Measurements from ENCODE around the gene FGFR2.

FGFR2 gene

GRCh38 chr10:121624836-121625486, 26.7 kb upstream of the FGFR2 start:
- no peaks in the 10 kb centered on the region for H3K36me3 ChIP-seq (ENCODE audit: insufficient read depth, low read length)
- H3K9ac ChIP-seq (ENCODE audit: low read length), result no peak overlapping the region
- no peak overlapping the region for H3K27ac ChIP-seq (ENCODE audit: low read depth, low read length)

DNA sequence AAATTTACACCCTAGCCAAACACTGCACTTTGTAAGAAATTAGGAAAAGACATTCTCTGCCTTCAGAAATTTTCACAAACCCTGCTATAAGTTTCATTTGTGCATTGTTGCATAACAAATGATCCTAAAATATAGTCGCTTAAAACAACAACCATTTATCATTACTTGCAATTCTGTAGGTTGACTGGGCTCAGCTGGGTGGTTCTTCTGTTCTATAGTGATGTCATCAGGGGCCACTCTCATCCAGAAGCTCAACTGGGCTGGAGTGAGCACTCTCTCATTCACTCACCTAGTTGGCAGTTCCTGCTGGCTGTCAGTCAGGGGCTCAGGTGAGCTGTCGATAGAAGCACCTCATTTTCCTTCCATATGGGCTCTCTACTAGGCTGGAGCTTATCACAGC, 20.7 kb upstream of the FGFR2 start:
- no peaks in the 10 kb centered on the region for H3K27me3 ChIP-seq (ENCODE audit: control insufficient read depth in 1 of 2, insufficient read depth in 2 of 2, low read length in 2 of 2)
- H3K27ac ChIP-seq (ENCODE audit: low read depth, low read length), result no peak overlapping the region
- H3K9me3 ChIP-seq (ENCODE audit: low read length), result no peaks in the 10 kb centered on the region
- no peak overlapping the region for H3K4me3 ChIP-seq (ENCODE audit: low read depth in 1 of 2, low read length in 2 of 2)
- no peaks in the 10 kb centered on the region for H3K4me1 ChIP-seq (ENCODE audit: insufficient read depth, low read length)
- no peaks in the 10 kb centered on the region for H3K36me3 ChIP-seq (ENCODE audit: insufficient read depth, low read length)
- H3K9ac ChIP-seq (ENCODE audit: low read length), result no peak overlapping the region

More at GRCh38 chr10:121624836-121625486, 26.7 kb upstream of the FGFR2 start:
- H3K4me1 ChIP-seq (ENCODE audit: insufficient read depth, low read length), result peaks cover 19% of the 10 kb centered on the region
- H3K9me3 ChIP-seq (ENCODE audit: low read length), result no peaks in the 10 kb centered on the region
- no peaks in the 10 kb centered on the region for H3K27me3 ChIP-seq (ENCODE audit: control insufficient read depth in 1 of 2, insufficient read depth in 2 of 2, low read length in 2 of 2)
- H3K4me3 ChIP-seq (ENCODE audit: low read depth in 1 of 2, low read length in 2 of 2), result no peak overlapping the region

- no peaks in the 10 kb centered on the region for H3K27me3 ChIP-seq (ENCODE audit: control insufficient read depth in 1 of 2, insufficient read depth in 2 of 2, low read length in 2 of 2)
- H3K9ac ChIP-seq (ENCODE audit: low read length), result no peak overlapping the region
- H3K4me1 ChIP-seq (ENCODE audit: insufficient read depth, low read length), result no peaks in the 10 kb centered on the region
- H3K4me3 ChIP-seq (ENCODE audit: low read depth in 1 of 2, low read length in 2 of 2), result no peak overlapping the region
- no peaks in the 10 kb centered on the region for H3K9me3 ChIP-seq (ENCODE audit: low read length)
- no peak overlapping the region for H3K27ac ChIP-seq (ENCODE audit: low read depth, low read length)
- no peaks in the 10 kb centered on the region for H3K36me3 ChIP-seq (ENCODE audit: insufficient read depth, low read length)
These were observed 18.9 kb upstream of the FGFR2 start for GRCh38 chr10:121617176-121617575.

GRCh38 chr10:121616291-121616690, 18.0 kb upstream of the FGFR2 start:
- Histone ChIP-seq H3K4me1 (ENCODE audit: insufficient read depth, low read length) (no peaks in the 10 kb centered on the region), H3K27ac (ENCODE audit: low read depth, low read length) (no peak overlapping the region), H3K9ac (ENCODE audit: low read length) (no peak overlapping the region), H3K27me3 (ENCODE audit: control insufficient read depth in 1 of 2, insufficient read depth in 2 of 2, low read length in 2 of 2) (no peaks in the 10 kb centered on the region), H3K36me3 (ENCODE audit: insufficient read depth, low read length) (no peaks in the 10 kb centered on the region), H3K9me3 (ENCODE audit: low read length) (no peaks in the 10 kb centered on the region), H3K4me3 (ENCODE audit: low read depth in 1 of 2, low read length in 2 of 2) (no peak overlapping the region)

DNA sequence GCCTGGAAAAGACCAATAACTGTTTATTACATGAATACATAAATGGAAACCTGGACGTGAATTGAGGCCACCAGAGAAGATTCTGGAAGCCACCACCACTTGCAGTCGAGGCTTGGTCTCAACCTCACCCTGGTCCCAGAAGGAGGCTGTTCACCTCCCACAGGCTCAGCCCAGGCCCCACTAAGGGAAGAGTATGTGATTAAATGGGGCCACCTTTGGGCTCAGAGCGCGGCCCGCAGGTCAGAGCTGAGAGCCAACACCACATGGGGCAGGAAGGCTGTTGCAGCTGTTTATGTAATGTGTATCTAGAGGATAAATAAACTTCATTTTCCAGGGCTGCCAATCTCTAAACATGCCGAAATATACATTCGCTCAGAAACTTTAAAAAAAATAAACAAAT, 17.6 kb upstream of the FGFR2 start:
- H3K27me3 ChIP-seq (ENCODE audit: control insufficient read depth in 1 of 2, insufficient read depth in 2 of 2, low read length in 2 of 2), result no peaks in the 10 kb centered on the region
- H3K9ac ChIP-seq (ENCODE audit: low read length), result no peak overlapping the region
- H3K27ac ChIP-seq (ENCODE audit: low read depth, low read length), result no peak overlapping the region
- no peaks in the 10 kb centered on the region for H3K4me1 ChIP-seq (ENCODE audit: insufficient read depth, low read length)
- no peaks in the 10 kb centered on the region for H3K9me3 ChIP-seq (ENCODE audit: low read length)
- H3K36me3 ChIP-seq (ENCODE audit: insufficient read depth, low read length), result no peaks in the 10 kb centered on the region
- H3K4me3 ChIP-seq (ENCODE audit: low read depth in 1 of 2, low read length in 2 of 2), result no peak overlapping the region

- Histone ChIP-seq H3K27ac (ENCODE audit: low read depth, low read length) (no peak overlapping the region), H3K36me3 (ENCODE audit: insufficient read depth, low read length) (no peaks in the 10 kb centered on the region), H3K27me3 (ENCODE audit: control insufficient read depth in 1 of 2, insufficient read depth in 2 of 2, low read length in 2 of 2) (no peaks in the 10 kb centered on the region), H3K4me1 (ENCODE audit: insufficient read depth, low read length) (no peaks in the 10 kb centered on the region), H3K9me3 (ENCODE audit: low read length) (no peaks in the 10 kb centered on the region), H3K4me3 (ENCODE audit: low read depth in 1 of 2, low read length in 2 of 2) (no peak overlapping the region), H3K9ac (ENCODE audit: low read length) (no peak overlapping the region)
These were observed 17.2 kb upstream of the FGFR2 start for GRCh38 chr10:121615435-121615793.

DNA sequence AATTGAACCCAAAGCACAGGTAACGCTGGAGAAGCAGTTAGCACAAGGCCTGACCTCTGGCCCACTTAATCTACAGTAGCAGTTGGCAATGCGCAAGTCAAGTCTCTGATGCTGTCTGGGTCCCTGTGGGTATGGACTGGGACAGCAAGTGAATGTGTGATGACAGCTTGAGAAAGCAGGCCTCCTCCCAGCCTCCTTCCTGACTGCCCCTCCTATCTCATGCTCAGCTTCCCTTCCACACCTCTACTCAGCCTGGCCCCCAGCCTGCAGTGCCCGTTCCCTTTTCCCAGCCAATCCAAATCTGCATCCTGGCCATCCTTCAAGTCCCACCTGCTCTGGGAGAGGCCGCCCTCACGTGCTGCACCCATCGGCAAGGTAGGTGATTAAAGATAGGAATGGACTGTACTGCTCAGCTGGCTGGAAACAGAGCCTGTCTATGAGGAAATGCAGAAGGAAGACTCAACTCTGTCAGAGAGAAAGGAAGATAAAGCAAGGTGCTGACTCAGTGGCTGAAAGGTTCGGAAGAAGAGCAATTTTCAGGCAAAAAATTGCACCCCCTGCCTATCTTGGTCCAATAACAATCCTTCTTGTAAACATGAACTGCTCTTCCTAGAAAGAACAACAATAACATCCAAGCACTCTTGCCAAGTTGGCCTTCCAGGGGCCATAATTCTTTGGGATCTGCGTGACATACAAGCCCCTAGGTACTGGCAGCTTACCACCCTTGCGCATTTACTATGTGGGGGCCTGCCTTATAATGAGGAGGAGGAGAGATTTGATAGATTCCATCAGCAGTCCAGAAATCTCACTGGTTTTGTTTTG, 16.6 kb upstream of the FGFR2 start:
- Histone ChIP-seq H3K9ac (ENCODE audit: low read length) (no peak overlapping the region), H3K36me3 (ENCODE audit: insufficient read depth, low read length) (no peaks in the 10 kb centered on the region), H3K4me1 (ENCODE audit: insufficient read depth, low read length) (no peaks in the 10 kb centered on the region), H3K9me3 (ENCODE audit: low read length) (no peaks in the 10 kb centered on the region), H3K27me3 (ENCODE audit: control insufficient read depth in 1 of 2, insufficient read depth in 2 of 2, low read length in 2 of 2) (no peaks in the 10 kb centered on the region), H3K27ac (ENCODE audit: low read depth, low read length) (no peak overlapping the region), H3K4me3 (ENCODE audit: low read depth in 1 of 2, low read length in 2 of 2) (no peak overlapping the region)

DNA sequence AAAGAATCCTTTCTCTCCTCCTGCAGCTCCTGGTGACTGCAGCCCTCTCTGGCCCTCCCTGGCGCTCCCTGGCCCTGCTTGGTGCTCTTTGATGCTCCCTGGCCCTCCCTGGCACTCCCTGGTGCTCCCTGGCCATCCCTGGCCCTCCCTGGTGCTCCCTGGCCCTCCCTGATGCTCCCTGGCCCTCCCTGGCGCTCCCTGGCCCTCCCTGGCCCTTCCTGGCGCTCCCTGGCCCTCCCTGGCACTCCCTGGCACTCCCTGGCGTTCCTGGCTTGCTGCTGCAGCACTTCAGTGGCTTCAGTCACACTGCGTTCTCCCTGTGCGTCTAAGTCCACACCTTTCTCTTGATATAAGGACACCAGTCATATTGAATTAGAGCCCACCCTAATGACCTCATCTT, 15.2 kb upstream of the FGFR2 start:
- Histone ChIP-seq H3K4me3 (ENCODE audit: low read depth in 1 of 2, low read length in 2 of 2) (no peak overlapping the region), H3K36me3 (ENCODE audit: insufficient read depth, low read length) (no peaks in the 10 kb centered on the region), H3K9ac (ENCODE audit: low read length) (no peak overlapping the region), H3K27me3 (ENCODE audit: control insufficient read depth in 1 of 2, insufficient read depth in 2 of 2, low read length in 2 of 2) (no peaks in the 10 kb centered on the region), H3K9me3 (ENCODE audit: low read length) (no peaks in the 10 kb centered on the region), H3K4me1 (ENCODE audit: insufficient read depth, low read length) (no peaks in the 10 kb centered on the region), H3K27ac (ENCODE audit: low read depth, low read length) (no peak overlapping the region)

DNA sequence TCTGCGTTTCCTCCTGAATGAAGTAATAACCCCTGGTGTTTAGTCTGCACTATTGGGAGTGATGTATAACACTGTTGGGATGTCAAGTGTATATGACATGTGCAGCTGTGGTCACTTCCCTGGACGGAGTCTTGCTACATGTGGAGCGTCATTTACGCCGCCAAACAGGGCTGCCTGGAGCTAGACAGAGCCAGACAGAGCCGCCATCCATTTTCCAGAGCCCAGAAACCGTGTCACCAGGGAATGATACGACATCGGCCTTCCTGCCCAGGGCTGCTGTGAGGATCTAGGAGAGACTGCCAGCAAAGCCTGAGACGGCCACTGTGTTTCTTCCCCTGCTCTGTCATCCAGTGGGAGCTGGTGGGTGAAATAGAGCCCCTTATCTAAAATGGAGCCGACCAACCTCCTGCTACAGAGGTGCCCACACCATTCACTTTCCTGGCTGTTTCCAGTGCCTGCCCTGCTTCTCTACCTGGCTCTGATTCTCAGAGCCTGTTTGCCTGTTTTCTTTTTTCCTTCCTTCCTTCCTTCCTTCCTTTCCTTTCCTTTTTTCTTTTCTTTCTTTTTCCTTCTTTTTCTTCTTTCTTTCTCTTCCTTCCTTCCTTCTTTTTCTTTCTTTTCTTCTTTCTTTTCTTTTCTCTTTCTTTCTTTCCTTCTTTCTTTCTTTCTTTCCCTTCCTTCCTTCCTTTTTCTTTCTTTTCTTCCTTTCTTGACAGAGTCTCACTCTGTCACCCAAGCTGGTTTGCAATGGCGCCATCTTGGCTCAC, 13.3 kb upstream of the FGFR2 start:
- Histone ChIP-seq H3K4me1 (ENCODE audit: insufficient read depth, low read length) (no peaks in the 10 kb centered on the region), H3K27me3 (ENCODE audit: control insufficient read depth in 1 of 2, insufficient read depth in 2 of 2, low read length in 2 of 2) (no peaks in the 10 kb centered on the region), H3K36me3 (ENCODE audit: insufficient read depth, low read length) (no peaks in the 10 kb centered on the region), H3K9ac (ENCODE audit: low read length) (no peak overlapping the region), H3K9me3 (ENCODE audit: low read length) (no peaks in the 10 kb centered on the region), H3K27ac (ENCODE audit: low read depth, low read length) (no peak overlapping the region), H3K4me3 (ENCODE audit: low read depth in 1 of 2, low read length in 2 of 2) (no peak overlapping the region)

DNA sequence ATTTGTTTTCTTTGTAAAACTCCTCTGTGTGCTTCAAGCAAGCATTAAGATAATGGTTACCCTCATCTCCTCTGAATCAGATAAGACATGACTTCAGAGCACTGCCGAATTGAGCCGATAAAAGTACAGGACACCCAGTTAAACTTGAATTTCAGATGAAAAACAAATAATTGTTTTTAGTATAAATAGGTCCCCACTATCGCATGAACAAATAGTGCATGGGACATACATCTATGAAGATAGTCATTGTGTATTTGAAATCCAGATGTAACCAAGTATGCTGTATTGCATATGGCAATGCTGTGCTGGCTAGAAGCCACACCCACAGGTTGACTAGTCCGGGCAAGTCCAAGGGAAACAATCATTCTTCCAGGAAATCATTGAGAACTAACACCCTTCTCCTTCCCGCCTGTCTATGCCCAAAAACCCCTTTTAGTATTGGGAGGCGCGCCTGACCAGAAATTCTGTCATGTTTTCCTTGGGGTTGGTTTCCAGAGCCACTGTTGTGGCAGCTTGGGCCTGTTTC, 12.6 kb upstream of the FGFR2 start:
- Histone ChIP-seq H3K27me3 (ENCODE audit: control insufficient read depth in 1 of 2, insufficient read depth in 2 of 2, low read length in 2 of 2) (no peaks in the 10 kb centered on the region), H3K4me3 (ENCODE audit: low read depth in 1 of 2, low read length in 2 of 2) (no peak overlapping the region), H3K4me1 (ENCODE audit: insufficient read depth, low read length) (no peaks in the 10 kb centered on the region), H3K9me3 (ENCODE audit: low read length) (no peaks in the 10 kb centered on the region), H3K9ac (ENCODE audit: low read length) (no peak overlapping the region), H3K27ac (ENCODE audit: low read depth, low read length) (no peak overlapping the region), H3K36me3 (ENCODE audit: insufficient read depth, low read length) (no peaks in the 10 kb centered on the region)

Measured in muscle layer of colon (tissue), 2 donors.